A673 (cell line): ENCODE data around the gene PRPSAP2. TPM values are rescaled to one million over a fixed set of nuclear protein-coding genes. Genes with fewer than 3 reads are reported as not detected.

Source experiments
- BruUV-seq: library from RNA; stranded (reverse); fragments of 400-500 nt; replicated peaks from 2 replicates; lab custom pipeline; 2021; lab: Mats Ljungman, UMichigan
- CTCF ChIA-PET: fragments of 300-600 bp; sonication (Branson Sonifier 250); formaldehyde crosslinking; loops from one replicate; lab custom pipeline; 2022; ENCODE audit warnings: antibody characterized with exemption; lab: Charles Lee
- POLR2A ChIA-PET: fragments of 300-600 bp; sonication (Branson Sonifier 250); formaldehyde crosslinking; loops from one replicate; lab custom pipeline; 2022; ENCODE audit warnings: antibody characterized with exemption; ENCODE audit not compliant: low non-redundant PET; lab: Charles Lee
- DNase-seq: peaks from one replicate; pipeline ENCODE4 v3.0.0-alpha.2; 2015; ENCODE audit warnings: low spot score
- H3K27ac ChIP-seq: fragments of 200-600 bp; sonication (generic); 2 replicates; pipeline ENCODE4 v1.5.1; 2016; ENCODE audit warnings: mixed run types, low read depth, mild to moderate bottlenecking, mixed read lengths, antibody characterized with exemption, low read length; ENCODE audit not compliant: poor library complexity, severe bottlenecking
- H3K27me3 ChIP-seq: fragments of 200-600 bp; sonication (generic); replicated peaks from 2 replicates; pipeline ENCODE4 v1.6.1; 2017; ENCODE audit warnings: mixed run types, low read depth, mild to moderate bottlenecking, mixed read lengths, antibody characterized with exemption, low read length; ENCODE audit not compliant: insufficient read depth, poor library complexity
- H3K36me3 ChIP-seq: fragments of 200-600 bp; sonication (generic); 2 replicates; pipeline ENCODE4 v1.6.1; 2016; ENCODE audit warnings: mixed run types, mild to moderate bottlenecking, mixed read lengths, antibody characterized with exemption, low read length; ENCODE audit not compliant: insufficient read depth, poor library complexity, severe bottlenecking
- H3K4me1 ChIP-seq: fragments of 200-600 bp; sonication (generic); 2 replicates; pipeline ENCODE4 v1.6.1; 2017; ENCODE audit warnings: mixed run types, mild to moderate bottlenecking, mixed read lengths, antibody characterized with exemption, low read length; ENCODE audit not compliant: insufficient read depth, poor library complexity, severe bottlenecking
- H3K4me3 ChIP-seq: fragments of 200-600 bp; sonication (generic); 2 replicates; pipeline ENCODE4 v1.5.1; 2016; ENCODE audit warnings: low read depth, mixed run types, mild to moderate bottlenecking, mixed read lengths, low read length; ENCODE audit not compliant: poor library complexity, severe bottlenecking
- H3K9me3 ChIP-seq: fragments of 200-600 bp; sonication (generic); 2 replicates; pipeline ENCODE4 v1.6.1; 2016; ENCODE audit warnings: mixed run types, low read depth, mild to moderate bottlenecking, mixed read lengths, antibody characterized with exemption, low read length; ENCODE audit not compliant: poor library complexity, severe bottlenecking
- EZH2 ChIP-seq: fragments of 200-600 bp; sonication (generic); IDR thresholded peaks from 2 replicates; pipeline ENCODE4 v1.6.1; 2017; ENCODE audit warnings: borderline replicate concordance, low read depth, mild to moderate bottlenecking, mixed read lengths, antibody characterized with exemption, low read length; ENCODE audit not compliant: poor library complexity, severe bottlenecking
- intact Hi-C: fragments of 100-400 bp; cut with micrococcal nuclease; formaldehyde crosslinking; loops from one replicate; pipeline ENCODE4 v1.10.0; 2022; ENCODE audit not compliant: unreplicated experiment
- total RNA-seq: library from RNA; stranded (reverse); gene quantifications from 2 replicates; pipeline ENCODE4 v1.2.3, GENCODE V29; 2021
- TF ChIP-seq, protein P1 (sequence below): fragments of 300-800, 200-600 bp; sonication (generic); conservative IDR thresholded peaks from 2 replicates; pipeline ENCODE4 v1.5.1; 2017; ENCODE audit warnings: low read depth, mild to moderate bottlenecking, antibody characterized with exemption, low read length, moderate library complexity, mixed read lengths

PRPSAP2 gene
- total RNA-seq, 1 experiment from 2014 or later, result 72.1 TPM

DNA sequence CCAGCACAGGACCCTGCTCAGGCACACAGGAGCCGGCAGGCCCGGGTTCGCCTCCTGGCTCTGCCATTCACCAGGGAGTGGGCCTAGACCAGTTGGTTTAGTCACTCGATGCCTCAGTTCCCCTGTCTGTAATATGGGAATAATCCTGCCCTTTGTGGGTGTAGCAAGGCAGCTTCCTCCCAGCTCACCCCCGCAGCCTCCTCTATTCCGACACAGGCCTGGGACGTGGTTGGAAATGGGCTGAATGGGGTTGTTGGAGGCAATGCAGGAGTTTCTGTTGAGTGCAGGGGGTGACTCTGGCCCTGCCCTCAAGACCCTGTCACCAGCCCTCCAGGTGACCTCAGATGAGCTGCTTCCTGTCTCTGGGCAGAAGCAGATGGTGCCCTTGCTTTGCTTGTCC, 113.9 kb downstream of the PRPSAP2 start:
- H3K9me3 ChIP-seq, result no peaks in the 10 kb centered on the region
- BruUV-seq, result no TSS peak
- H3K4me3 ChIP-seq, result no peak overlapping the region
- no peak for DNase-seq
- H3K36me3 ChIP-seq, result no peaks in the 10 kb centered on the region
- POLR2A ChIA-PET, result no interaction called here
- CTCF ChIA-PET, result no interaction called here
- TF ChIP-seq EZH2, result no peak
- TF ChIP-seq, protein P1, sequence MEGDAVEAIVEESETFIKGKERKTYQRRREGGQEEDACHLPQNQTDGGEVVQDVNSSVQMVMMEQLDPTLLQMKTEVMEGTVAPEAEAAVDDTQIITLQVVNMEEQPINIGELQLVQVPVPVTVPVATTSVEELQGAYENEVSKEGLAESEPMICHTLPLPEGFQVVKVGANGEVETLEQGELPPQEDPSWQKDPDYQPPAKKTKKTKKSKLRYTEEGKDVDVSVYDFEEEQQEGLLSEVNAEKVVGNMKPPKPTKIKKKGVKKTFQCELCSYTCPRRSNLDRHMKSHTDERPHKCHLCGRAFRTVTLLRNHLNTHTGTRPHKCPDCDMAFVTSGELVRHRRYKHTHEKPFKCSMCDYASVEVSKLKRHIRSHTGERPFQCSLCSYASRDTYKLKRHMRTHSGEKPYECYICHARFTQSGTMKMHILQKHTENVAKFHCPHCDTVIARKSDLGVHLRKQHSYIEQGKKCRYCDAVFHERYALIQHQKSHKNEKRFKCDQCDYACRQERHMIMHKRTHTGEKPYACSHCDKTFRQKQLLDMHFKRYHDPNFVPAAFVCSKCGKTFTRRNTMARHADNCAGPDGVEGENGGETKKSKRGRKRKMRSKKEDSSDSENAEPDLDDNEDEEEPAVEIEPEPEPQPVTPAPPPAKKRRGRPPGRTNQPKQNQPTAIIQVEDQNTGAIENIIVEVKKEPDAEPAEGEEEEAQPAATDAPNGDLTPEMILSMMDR, result no peak
- H3K4me1 ChIP-seq, result peaks cover 6% of the 10 kb centered on the region
- intact Hi-C loops, result no loop called here
- no peak overlapping the region for H3K27ac ChIP-seq
- no peaks in the 10 kb centered on the region for H3K27me3 ChIP-seq

DNA sequence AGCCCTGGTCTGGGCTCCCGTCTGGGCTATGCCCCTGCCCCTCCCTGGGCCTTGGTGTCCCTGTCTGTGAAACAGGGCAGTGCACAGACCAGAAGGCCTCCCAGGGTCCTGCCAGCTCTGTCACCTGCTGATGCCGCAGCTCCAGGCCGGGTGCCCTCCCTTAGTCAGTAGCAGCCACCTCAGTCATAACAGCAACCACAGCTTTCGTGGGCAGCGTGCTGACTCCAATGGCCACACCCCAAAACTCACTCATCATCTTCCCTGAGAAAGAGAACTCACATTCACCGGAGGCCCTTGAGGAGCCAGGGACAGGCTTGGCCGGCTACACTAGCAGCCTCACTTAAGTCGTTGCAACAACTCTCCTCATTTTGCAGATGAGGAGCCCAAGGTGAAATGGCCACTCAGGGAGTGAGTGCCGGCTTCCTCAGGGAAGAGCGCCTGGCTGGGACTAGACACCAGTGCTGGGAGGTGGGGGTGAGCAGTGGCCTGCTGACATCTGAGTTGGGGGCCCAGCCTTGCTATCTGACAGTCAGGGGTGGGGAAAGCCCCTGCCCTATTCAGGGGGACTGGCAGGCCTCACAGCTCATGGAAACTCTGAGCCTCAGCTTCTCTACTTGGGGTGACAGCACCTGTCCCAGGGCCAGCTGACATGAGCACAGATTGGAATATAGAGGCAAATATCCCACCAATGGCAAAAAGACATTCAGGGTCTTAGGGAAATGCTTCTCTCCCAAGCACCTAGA, 116.6 kb downstream of the PRPSAP2 start:
- CTCF ChIA-PET, result interaction anchor here (2.1 kb wide), 1 partner anchor 14 kb away, joined by 6 read pairs; no protein-coding TSS in a partner anchor
- H3K27ac ChIP-seq, result no peak overlapping the region
- BruUV-seq, result no TSS peak
- DNase-seq, result no peak
- H3K4me3 ChIP-seq, result no peak overlapping the region
- no peaks in the 10 kb centered on the region for H3K4me1 ChIP-seq
- TF ChIP-seq EZH2, result no peak
- TF ChIP-seq, protein P1, result no peak
- H3K9me3 ChIP-seq, result no peaks in the 10 kb centered on the region
- H3K36me3 ChIP-seq, result no peaks in the 10 kb centered on the region
- H3K27me3 ChIP-seq, result no peaks in the 10 kb centered on the region
- intact Hi-C loops, result no loop called here
- POLR2A ChIA-PET, result no interaction called here

DNA sequence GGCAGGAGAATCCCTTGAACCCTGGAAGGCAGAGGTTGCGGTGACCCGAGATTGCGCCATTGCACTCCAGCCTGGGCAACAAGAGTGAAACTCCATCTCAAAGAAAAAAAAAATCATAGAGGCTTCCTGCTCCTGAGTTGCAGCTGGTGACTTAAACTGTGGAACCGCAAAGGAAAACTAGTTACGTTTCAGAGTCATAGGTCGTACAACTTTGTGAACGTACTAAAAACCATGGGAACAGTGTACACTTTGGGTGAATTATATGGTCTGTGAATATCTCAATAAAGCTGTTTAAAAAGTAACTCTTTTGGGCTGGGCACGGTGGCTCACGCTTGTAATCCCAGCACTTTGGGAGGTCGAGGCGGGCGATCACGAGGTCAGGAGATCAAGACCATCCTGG, 117.7 kb downstream of the PRPSAP2 start:
- Histone ChIP-seq H3K27me3 (no peaks in the 10 kb centered on the region), H3K27ac (no peak overlapping the region), H3K4me1 (no peaks in the 10 kb centered on the region), H3K4me3 (no peak overlapping the region), H3K9me3 (no peaks in the 10 kb centered on the region), H3K36me3 (no peaks in the 10 kb centered on the region)
- intact Hi-C loops, result no loop called here
- no peak for DNase-seq
- BruUV-seq, result no TSS peak
- no peak for TF ChIP-seq EZH2
- TF ChIP-seq, protein P1, result no peak
- ChIA-PET CTCF (interaction anchor here (2.1 kb wide), 1 partner anchor 15 kb away, joined by 6 read pairs; no protein-coding TSS in a partner anchor), POLR2A (no interaction called here)
